Measurements from ENCODE around the gene ACTL8. TPM values are rescaled to one million over a fixed set of nuclear protein-coding genes. Genes with fewer than 3 reads are reported as not detected.

Gene ACTL8
- total and polyA plus RNA-seq, 2 donors (not counting 1 experiment from before 2014, with no cell fraction given), result 0.15 TPM; not detected in 1

DNA sequence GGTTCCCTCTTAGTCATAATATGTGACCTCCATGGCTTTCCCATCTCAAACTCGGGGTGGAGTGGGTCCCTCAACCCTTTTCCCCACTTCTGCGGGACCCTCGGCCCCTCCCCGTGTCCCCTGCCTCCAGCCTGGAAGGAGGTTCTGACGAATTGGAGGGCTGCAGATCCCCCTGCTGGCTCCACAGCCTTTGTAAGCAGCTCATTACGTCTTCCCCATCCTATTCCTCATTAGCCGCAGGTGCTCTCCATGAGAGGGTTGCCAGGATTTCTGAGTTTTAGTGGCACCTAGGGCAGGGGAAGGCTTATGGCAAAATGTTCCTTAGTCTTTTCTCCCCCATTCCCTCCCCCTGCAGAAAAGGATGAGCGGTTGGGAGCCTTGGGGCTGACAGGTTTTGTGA lies 8.3 kb downstream of the ACTL8 start:
- no peak overlapping the region for H3K27ac ChIP-seq (ENCODE audit: insufficient read depth, low read length)
- DNase-seq (ENCODE audit: low read depth in 2 of 2), result no peak
- H3K4me3 ChIP-seq (replicated peaks in 1 of 4; ENCODE audit: control extremely low read depth in 1 of 4, insufficient read depth in 1 of 4, low read depth in 3 of 4, low read length in 4 of 4), result no peak overlapping the region
- H3K4me1 ChIP-seq (ENCODE audit: control insufficient read depth, extremely low read depth, insufficient read depth, low read length), result peaks cover 38% of the 10 kb centered on the region
- TF ChIP-seq EZH2 (IDR thresholded peaks at IDR 0.05; ENCODE audit: low read length, missing control alignments), result no peak
- TF ChIP-seq, protein P1, sequence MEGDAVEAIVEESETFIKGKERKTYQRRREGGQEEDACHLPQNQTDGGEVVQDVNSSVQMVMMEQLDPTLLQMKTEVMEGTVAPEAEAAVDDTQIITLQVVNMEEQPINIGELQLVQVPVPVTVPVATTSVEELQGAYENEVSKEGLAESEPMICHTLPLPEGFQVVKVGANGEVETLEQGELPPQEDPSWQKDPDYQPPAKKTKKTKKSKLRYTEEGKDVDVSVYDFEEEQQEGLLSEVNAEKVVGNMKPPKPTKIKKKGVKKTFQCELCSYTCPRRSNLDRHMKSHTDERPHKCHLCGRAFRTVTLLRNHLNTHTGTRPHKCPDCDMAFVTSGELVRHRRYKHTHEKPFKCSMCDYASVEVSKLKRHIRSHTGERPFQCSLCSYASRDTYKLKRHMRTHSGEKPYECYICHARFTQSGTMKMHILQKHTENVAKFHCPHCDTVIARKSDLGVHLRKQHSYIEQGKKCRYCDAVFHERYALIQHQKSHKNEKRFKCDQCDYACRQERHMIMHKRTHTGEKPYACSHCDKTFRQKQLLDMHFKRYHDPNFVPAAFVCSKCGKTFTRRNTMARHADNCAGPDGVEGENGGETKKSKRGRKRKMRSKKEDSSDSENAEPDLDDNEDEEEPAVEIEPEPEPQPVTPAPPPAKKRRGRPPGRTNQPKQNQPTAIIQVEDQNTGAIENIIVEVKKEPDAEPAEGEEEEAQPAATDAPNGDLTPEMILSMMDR (conservative IDR thresholded peaks at IDR 0.05 in 1 of 2, IDR thresholded peaks at IDR 0.05 in 1 of 2; ENCODE audit: low read depth in 1 of 2, low read length in 2 of 2), result no peak
- no peak overlapping the region for H3K4me2 ChIP-seq (ENCODE audit: extremely low read depth, insufficient read depth, low read length)
- H3K9me3 ChIP-seq (ENCODE audit: control insufficient read depth, insufficient read depth, low read depth, low read length), result peaks cover 1% of the 10 kb centered on the region
- H2AFZ ChIP-seq (ENCODE audit: low read length), result no peak overlapping the region
- no peaks in the 10 kb centered on the region for H3K36me3 ChIP-seq (ENCODE audit: control insufficient read depth, insufficient read depth, low read length)
- H4K20me1 ChIP-seq (ENCODE audit: control insufficient read depth, extremely low read depth, insufficient read depth, low read length), result no peaks in the 10 kb centered on the region
- H3K9ac ChIP-seq (ENCODE audit: insufficient read depth, low read length), result no peak overlapping the region
- H3K79me2 ChIP-seq (ENCODE audit: control insufficient read depth, insufficient read depth, low read length), result no peaks in the 10 kb centered on the region
- no peaks in the 10 kb centered on the region for H3K27me3 ChIP-seq (ENCODE audit: control insufficient read depth, insufficient read depth, low read length)

DNA sequence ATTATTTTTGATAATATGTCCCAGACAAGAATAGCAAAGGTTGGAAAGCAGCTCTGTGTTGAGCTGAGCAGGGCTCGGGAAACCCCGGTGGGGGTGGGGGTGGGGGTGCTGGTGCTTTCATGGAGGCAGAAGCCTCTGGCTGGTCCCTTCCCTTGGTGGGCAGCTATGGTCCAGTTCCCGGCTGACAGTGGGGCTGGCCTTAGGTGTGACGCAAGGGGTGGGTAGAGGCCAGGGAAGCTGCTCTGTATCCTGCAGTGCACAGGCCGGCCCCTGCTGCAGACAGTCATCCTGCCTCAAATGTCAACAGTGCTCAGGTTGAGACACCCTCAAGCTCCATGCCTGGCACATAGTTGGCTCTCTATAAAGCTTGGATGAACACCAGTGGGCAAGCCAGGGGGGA lies 8.9 kb downstream of the ACTL8 start:
- peaks cover 1% of the 10 kb centered on the region for H3K9me3 ChIP-seq (ENCODE audit: control insufficient read depth, insufficient read depth, low read depth, low read length)
- no peak overlapping the region for H3K4me2 ChIP-seq (ENCODE audit: extremely low read depth, insufficient read depth, low read length)
- H3K36me3 ChIP-seq (ENCODE audit: control insufficient read depth, insufficient read depth, low read length), result no peaks in the 10 kb centered on the region
- H3K9ac ChIP-seq (ENCODE audit: insufficient read depth, low read length), result no peak overlapping the region
- H3K27ac ChIP-seq (ENCODE audit: insufficient read depth, low read length), result no peak overlapping the region
- DNase-seq (ENCODE audit: low read depth in 2 of 2), result no peak
- peaks cover 43% of the 10 kb centered on the region for H3K4me1 ChIP-seq (ENCODE audit: control insufficient read depth, extremely low read depth, insufficient read depth, low read length)
- H2AFZ ChIP-seq (ENCODE audit: low read length), result no peak overlapping the region
- TF ChIP-seq, protein P1 (conservative IDR thresholded peaks at IDR 0.05 in 1 of 2, IDR thresholded peaks at IDR 0.05 in 1 of 2; ENCODE audit: low read depth in 1 of 2, low read length in 2 of 2), result no peak
- no peak for TF ChIP-seq EZH2 (IDR thresholded peaks at IDR 0.05; ENCODE audit: low read length, missing control alignments)
- H4K20me1 ChIP-seq (ENCODE audit: control insufficient read depth, extremely low read depth, insufficient read depth, low read length), result no peaks in the 10 kb centered on the region
- no peak overlapping the region for H3K4me3 ChIP-seq (replicated peaks in 1 of 4; ENCODE audit: control extremely low read depth in 1 of 4, insufficient read depth in 1 of 4, low read depth in 3 of 4, low read length in 4 of 4)
- H3K79me2 ChIP-seq (ENCODE audit: control insufficient read depth, insufficient read depth, low read length), result no peaks in the 10 kb centered on the region
- H3K27me3 ChIP-seq (ENCODE audit: control insufficient read depth, insufficient read depth, low read length), result no peaks in the 10 kb centered on the region

DNA sequence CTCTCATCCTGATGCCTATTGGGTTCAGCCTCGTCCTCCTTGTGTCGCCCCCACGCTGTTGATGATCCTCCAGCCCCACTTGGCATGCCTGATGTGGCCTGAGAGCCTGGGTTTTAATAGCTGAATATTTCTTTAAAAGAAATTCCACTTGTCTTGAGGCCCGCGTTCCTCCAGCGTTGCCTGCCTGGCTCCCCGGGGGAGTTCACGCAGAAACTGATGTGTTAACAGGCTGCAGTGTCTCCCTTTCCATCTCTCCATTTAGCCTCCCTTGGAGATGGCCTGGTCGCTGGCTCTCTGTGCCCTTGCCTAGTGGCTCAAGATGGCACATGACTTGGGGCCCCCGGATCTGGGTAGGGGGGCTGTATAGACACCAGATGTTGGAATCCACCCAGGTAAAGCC lies 9.5 kb downstream of the ACTL8 start:
- Histone ChIP-seq H3K36me3 (ENCODE audit: control insufficient read depth, insufficient read depth, low read length) (no peaks in the 10 kb centered on the region), H3K27me3 (ENCODE audit: control insufficient read depth, insufficient read depth, low read length) (no peaks in the 10 kb centered on the region), H3K4me2 (ENCODE audit: extremely low read depth, insufficient read depth, low read length) (no peak overlapping the region), H4K20me1 (ENCODE audit: control insufficient read depth, extremely low read depth, insufficient read depth, low read length) (no peaks in the 10 kb centered on the region), H3K9ac (ENCODE audit: insufficient read depth, low read length) (no peak overlapping the region), H2AFZ (ENCODE audit: low read length) (no peak overlapping the region), H3K4me1 (ENCODE audit: control insufficient read depth, extremely low read depth, insufficient read depth, low read length) (peaks cover 47% of the 10 kb centered on the region), H3K4me3 (replicated peaks in 1 of 4; ENCODE audit: control extremely low read depth in 1 of 4, insufficient read depth in 1 of 4, low read depth in 3 of 4, low read length in 4 of 4) (no peak overlapping the region), H3K9me3 (ENCODE audit: control insufficient read depth, insufficient read depth, low read depth, low read length) (no peaks in the 10 kb centered on the region), H3K27ac (ENCODE audit: insufficient read depth, low read length) (peak overlapping the region; percentile 93), H3K79me2 (ENCODE audit: control insufficient read depth, insufficient read depth, low read length) (no peaks in the 10 kb centered on the region)
- TF ChIP-seq, protein P1 (conservative IDR thresholded peaks at IDR 0.05 in 1 of 2, IDR thresholded peaks at IDR 0.05 in 1 of 2; ENCODE audit: low read depth in 1 of 2, low read length in 2 of 2), result no peak
- no peak for TF ChIP-seq EZH2 (IDR thresholded peaks at IDR 0.05; ENCODE audit: low read length, missing control alignments)
- no peak for DNase-seq (ENCODE audit: low read depth in 2 of 2)
